Natural killer cell (primary cell): ENCODE results near the gene AUTS2. TPM values are rescaled to one million over a fixed set of nuclear protein-coding genes. Genes with fewer than 3 reads are reported as not detected.

Experiments used
- ATAC-seq, 3 donors: fragments of 150-1000 bp in 2 of 3; fragments of 200-7000 bp in 1 of 3; cut with Tn5 transposase; 1 replicate in 1 of 3; 2 replicates in 2 of 3; pipeline ENCODE4 v1.10.0; 2021; ENCODE audit warnings: mild to moderate bottlenecking in 2 of 3, moderate library complexity in 2 of 3
- DNase-seq, 2 donors: peaks; one replicate each; pipeline versions ENCODE4 v3.0.0 to v3.0.0-alpha.2; 2013 to 2021; ENCODE audit warnings: mixed read lengths in 1 of 2
- H3K27ac ChIP-seq: one replicate; pipeline ENCODE4 v1.5.1; 2013; ENCODE audit warnings: mild to moderate bottlenecking, low read length
- H3K27me3 ChIP-seq: one replicate; pipeline ENCODE4 v1.6.1; 2013; ENCODE audit warnings: low read length; ENCODE audit not compliant: control insufficient read depth, insufficient read depth
- H3K36me3 ChIP-seq: one replicate; pipeline ENCODE4 v1.6.1; 2013; ENCODE audit warnings: low read length; ENCODE audit not compliant: control insufficient read depth, insufficient read depth
- H3K4me1 ChIP-seq: one replicate; pipeline ENCODE4 v1.6.1; 2013; ENCODE audit warnings: low read length; ENCODE audit not compliant: control insufficient read depth, insufficient read depth
- H3K4me3 ChIP-seq: one replicate; pipeline ENCODE4 v1.5.1; 2013; ENCODE audit warnings: low read length
- H3K9me3 ChIP-seq: one replicate; pipeline ENCODE4 v1.6.1; 2013; ENCODE audit warnings: low read length; ENCODE audit not compliant: control insufficient read depth, insufficient read depth
- H3K27ac Mint-ChIP-seq, 2 donors: one replicate each; pipeline ENCODE4 v1.8.0; 2022; ENCODE audit warnings: mild to moderate bottlenecking in 2 of 2, mixed read lengths in 2 of 2, moderate library complexity in 1 of 2
- H3K27me3 Mint-ChIP-seq, 2 donors: one replicate each; pipeline ENCODE4 v1.8.0; 2022; ENCODE audit warnings: low read depth in 2 of 2, mixed read lengths in 2 of 2
- H3K36me3 Mint-ChIP-seq: one replicate; pipeline ENCODE4 v1.8.0; 2022; ENCODE audit warnings: mixed read lengths
- H3K4me1 Mint-ChIP-seq, 2 donors: one replicate each; pipeline ENCODE4 v1.8.0; 2022; ENCODE audit warnings: mixed read lengths in 2 of 2
- H3K4me3 Mint-ChIP-seq: one replicate; pipeline ENCODE4 v1.8.0; 2022; ENCODE audit warnings: mild to moderate bottlenecking, moderate library complexity, mixed read lengths
- H3K9me3 Mint-ChIP-seq, 2 donors: one replicate each; pipeline ENCODE4 v1.8.0; 2022; ENCODE audit warnings: mixed read lengths in 2 of 2
- CTCF ChIP-seq: fragments of 200-600 bp; IDR thresholded peaks from one replicate; pipeline ENCODE4 v1.8.0; 2022; ENCODE audit warnings: antibody characterized with exemption
- WGBS: methylation state at CpG from one replicate; pipeline ENCODE4 v1.1.7; 2013; ENCODE audit warnings: missing lambda C conversion rate; ENCODE audit not compliant: insufficient coverage; 5-methylcytosine and 5-hydroxymethylcytosine counted together
- intact Hi-C: fragments of 100-400 bp; cut with micrococcal nuclease; formaldehyde crosslinking; loops from one replicate; pipeline ENCODE4 v1.14.2; 2022
- total RNA-seq, 4 donors: library from RNA; stranded (reverse); fragments of 120-200 nt in 1 of 4; gene quantifications; one replicate each; pipeline versions ENCODE4 v1.2.3 to v1.2.4, GENCODE V29; 2013 to 2022

Gene AUTS2
- total RNA-seq, 3 donors from 2014 or later (not counting 1 experiment from before 2014, with no cell fraction given): 147 to 197 (median 155) TPM

GRCh38 chr7:70654979-70655378 lies 1056.7 kb downstream of the AUTS2 start:
- Mint-ChIP-seq H3K27ac (no peak overlapping the region), H3K27me3 (peaks cover 0 to 3% of the 10 kb centered on the region in 2 donors), H3K4me1 (peaks cover 29 to 30% of the 10 kb centered on the region in 2 donors), H3K36me3 (no peaks in the 10 kb centered on the region), H3K9me3 (no peaks in the 10 kb centered on the region), H3K4me3 (no peak overlapping the region)
- Histone ChIP-seq H3K36me3 (no peaks in the 10 kb centered on the region), H3K9me3 (no peaks in the 10 kb centered on the region), H3K4me3 (no peak overlapping the region), H3K27ac (no peak overlapping the region), H3K4me1 (peaks cover 16% of the 10 kb centered on the region), H3K27me3 (no peaks in the 10 kb centered on the region)
- DNase-seq: no peak
- intact Hi-C loops: no loop called here
- no peak for ATAC-seq
- no peak for TF ChIP-seq CTCF
- WGBS: 97% methylated on average over 5 of the region's 5 CpGs

GRCh38 chr7:70655694-70656093 lies 1057.4 kb downstream of the AUTS2 start:
- Histone ChIP-seq H3K4me1 (peaks cover 20% of the 10 kb centered on the region), H3K27ac (no peak overlapping the region), H3K27me3 (no peaks in the 10 kb centered on the region), H3K36me3 (no peaks in the 10 kb centered on the region), H3K4me3 (no peak overlapping the region), H3K9me3 (no peaks in the 10 kb centered on the region)
- Mint-ChIP-seq H3K27ac (no peak overlapping the region), H3K4me1 (peaks cover 29 to 30% of the 10 kb centered on the region in 2 donors), H3K9me3 (no peaks in the 10 kb centered on the region), H3K27me3 (peaks cover 0 to 3% of the 10 kb centered on the region in 2 donors), H3K36me3 (no peaks in the 10 kb centered on the region), H3K4me3 (no peak overlapping the region)
- ATAC-seq: no peak
- 96% methylated on average over 1 of the region's 3 CpGs for WGBS
- TF ChIP-seq CTCF: no peak
- DNase-seq: no peak
- intact Hi-C loops: no loop called here

- intact Hi-C loops: no loop called here
- H3K9me3 Mint-ChIP-seq: no peaks in the 10 kb centered on the region
- Histone ChIP-seq H3K27ac (no peak overlapping the region), H3K27me3 (no peaks in the 10 kb centered on the region), H3K4me3 (no peak overlapping the region), H3K4me1 (peaks cover 33% of the 10 kb centered on the region), H3K9me3 (no peaks in the 10 kb centered on the region), H3K36me3 (no peaks in the 10 kb centered on the region)
- no peak overlapping the region for H3K4me3 Mint-ChIP-seq
- DNase-seq (no peak), ATAC-seq (no peak)
- H3K36me3 Mint-ChIP-seq: no peaks in the 10 kb centered on the region
- peaks cover 0 to 3% of the 10 kb centered on the region in 2 donors for H3K27me3 Mint-ChIP-seq
- no peak overlapping the region for H3K27ac Mint-ChIP-seq
- peaks cover 32 to 37% of the 10 kb centered on the region in 2 donors for H3K4me1 Mint-ChIP-seq
- 85% methylated on average over 5 of the region's 5 CpGs for whole genome bisulfite sequencing
- TF ChIP-seq CTCF: no peak
Measured at GRCh38 chr7:70657571-70657970, 1059.3 kb downstream of the AUTS2 start.

- H3K27ac Mint-ChIP-seq: peak overlapping the region in 1 of 2 donors; percentile 89
- H3K9me3 ChIP-seq: no peaks in the 10 kb centered on the region
- DNase-seq (no peak), ATAC-seq (no peak)
- H3K4me3 ChIP-seq: no peak overlapping the region
- no peak for TF ChIP-seq CTCF
- H3K27me3 ChIP-seq: no peaks in the 10 kb centered on the region
- H3K27ac ChIP-seq: no peak overlapping the region
- H3K27me3 Mint-ChIP-seq: peaks cover 0 to 3% of the 10 kb centered on the region in 2 donors
- H3K4me1 Mint-ChIP-seq: peaks cover 32 to 37% of the 10 kb centered on the region in 2 donors
- no peaks in the 10 kb centered on the region for H3K36me3 ChIP-seq
- H3K4me3 Mint-ChIP-seq: peak overlapping the region; percentile 29
- H3K36me3 Mint-ChIP-seq: no peaks in the 10 kb centered on the region
- no peaks in the 10 kb centered on the region for H3K9me3 Mint-ChIP-seq
- WGBS: 95% methylated on average over 9 of the region's 9 CpGs
- peaks cover 33% of the 10 kb centered on the region for H3K4me1 ChIP-seq
- intact Hi-C loops: no loop called here
Measured at GRCh38 chr7:70657989-70658632, 1059.8 kb downstream of the AUTS2 start.
